Fibroblast of mammary gland (primary cell): ENCODE measurements around the gene SGPL1.
A peak's percentile ranks its signal among the peaks of the same experiment; 100 is the strongest.

Source experiments
- DNase-seq: peaks from one replicate; pipeline ENCODE4 v3.0.0-alpha.2; 2010; ENCODE audit warnings: low read depth
- H3K4me3 ChIP-seq: 2 replicates; pipeline ENCODE4 v1.5.1; 2011; ENCODE audit warnings: low read depth, mild to moderate bottlenecking, low read length, moderate library complexity; ENCODE audit not compliant: control insufficient read depth
- CTCF ChIP-seq: conservative IDR thresholded peaks from 2 replicates; pipeline ENCODE4 v1.5.1; 2011; ENCODE audit warnings: low read depth, low read length, inconsistent platforms; ENCODE audit not compliant: control insufficient read depth, insufficient read depth

The SGPL1 gene

GRCh38 chr10:70832221-70832620 lies 16.5 kb downstream of the SGPL1 start:
- H3K4me3 ChIP-seq = no peak overlapping the region
- no peak for TF ChIP-seq CTCF
- no peak for DNase-seq

GRCh38 chr10:70832852-70833528 lies 17.2 kb downstream of the SGPL1 start:
- no peak for TF ChIP-seq CTCF
- H3K4me3 ChIP-seq = no peak overlapping the region
- DNase-seq = peak; percentile 92

GRCh38 chr10:70833601-70834000 lies 17.9 kb downstream of the SGPL1 start:
- H3K4me3 ChIP-seq = no peak overlapping the region

GRCh38 chr10:70834021-70834420 lies 18.3 kb downstream of the SGPL1 start:
- TF ChIP-seq CTCF = no peak
- DNase-seq = no peak
- no peak overlapping the region for H3K4me3 ChIP-seq

More at GRCh38 chr10:70833601-70834000, 17.9 kb downstream of the SGPL1 start:
- no peak for TF ChIP-seq CTCF
- DNase-seq = no peak

GRCh38 chr10:70834441-70835151 lies 18.8 kb downstream of the SGPL1 start:
- no peak for DNase-seq
- H3K4me3 ChIP-seq = no peak overlapping the region
- no peak for TF ChIP-seq CTCF

GRCh38 chr10:70836319-70836718 lies 20.6 kb downstream of the SGPL1 start:
- no peak overlapping the region for H3K4me3 ChIP-seq
- TF ChIP-seq CTCF = no peak
- no peak for DNase-seq
